Measurements from ENCODE around the gene DNAJB9. TPM values are rescaled to one million over a fixed set of nuclear protein-coding genes. Genes with fewer than 3 reads are reported as not detected.

The DNAJB9 gene
- total and polyA plus RNA-seq, 9 of the 15 experiments (the other 6 are each of a cell fraction or from before 2014, with no cell fraction given), result 4.3 to 34.2 (median 9.6) TPM

DNA sequence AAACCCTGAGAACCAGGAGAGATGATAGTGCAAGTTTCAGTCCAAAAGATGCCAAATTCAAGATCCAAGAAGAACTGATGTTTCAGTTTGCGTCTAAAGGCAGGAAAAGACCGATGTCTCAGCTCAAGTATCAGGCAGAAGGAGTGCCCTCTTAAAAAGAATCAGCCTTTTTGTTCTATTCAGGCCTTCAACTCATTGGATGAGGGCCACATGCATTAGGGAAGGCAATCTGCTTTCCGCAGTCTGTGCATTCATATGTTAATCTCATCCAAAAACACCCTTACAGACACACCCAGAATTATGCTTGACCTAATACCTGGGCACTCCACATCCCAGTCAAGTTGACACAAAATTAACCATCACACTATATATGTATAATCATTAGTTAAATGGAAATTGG lies 45.2 kb downstream of the DNAJB9 start:
- Histone ChIP-seq H3K27me3 (ENCODE audit: control insufficient read depth in 2 of 2, insufficient read depth in 2 of 2, low read length in 2 of 2) (peaks cover 0 to 9% of the 10 kb centered on the region in 2 experiments; a peak in 2 of 5 replicates), H3K9me1 (ENCODE audit: control insufficient read depth, insufficient read depth, low read length) (no peaks in the 10 kb centered on the region), H3K4me3 (no peak overlapping the region), H3K9me3 (replicated peaks; ENCODE audit: control insufficient read depth, insufficient read depth, low read depth, low read length) (no peaks in the 10 kb centered on the region), H3K4me1 (replicated peaks in 1 of 2; ENCODE audit: control insufficient read depth in 2 of 2, insufficient read depth in 2 of 2, low read length in 2 of 2) (no peaks in the 10 kb centered on the region), H4K20me1 (replicated peaks; ENCODE audit: control insufficient read depth, insufficient read depth, low read length) (no peaks in the 10 kb centered on the region), H3K36me3 (ENCODE audit: control insufficient read depth, insufficient read depth, low read length) (no peaks in the 10 kb centered on the region), H3K27ac (ENCODE audit: extremely low read depth, low read depth, low read length) (no peak overlapping the region), H2AFZ (ENCODE audit: low read depth, low read length) (no peak overlapping the region), H3K79me2 (ENCODE audit: control insufficient read depth, insufficient read depth, low read length) (no peaks in the 10 kb centered on the region), H3K9ac (ENCODE audit: insufficient read depth in 1 of 2, low read depth in 2 of 2, low read length in 2 of 2) (no peak overlapping the region), H3K4me2 (ENCODE audit: insufficient read depth, low read length) (no peak overlapping the region)
- ChIA-PET POLR2A (no interaction called here), CTCF (ENCODE audit: low intra/inter-chr PET ratio) (no interaction called here)
- intact Hi-C loops (cut with micrococcal nuclease) (loop anchor here (5.0 to 10.0 kb wide), 2 partner anchors 190 to 262 kb away; no protein-coding TSS in a partner anchor), in situ Hi-C loops (cut with MboI) (no loop called here)
- BruUV-seq (replicated peaks), result no TSS peak
- FAIRE-seq, result no peak
- 0% methylated on average over 3 of the region's 3 CpGs for WGBS (ENCODE audit: insufficient coverage, low coverage, missing lambda C conversion rate)
- no peak for ATAC-seq
- DNase-seq (ENCODE audit: extremely low read depth in 1 of 4, low spot score in 3 of 4), result no peak
- TF ChIP-seq, protein P1, sequence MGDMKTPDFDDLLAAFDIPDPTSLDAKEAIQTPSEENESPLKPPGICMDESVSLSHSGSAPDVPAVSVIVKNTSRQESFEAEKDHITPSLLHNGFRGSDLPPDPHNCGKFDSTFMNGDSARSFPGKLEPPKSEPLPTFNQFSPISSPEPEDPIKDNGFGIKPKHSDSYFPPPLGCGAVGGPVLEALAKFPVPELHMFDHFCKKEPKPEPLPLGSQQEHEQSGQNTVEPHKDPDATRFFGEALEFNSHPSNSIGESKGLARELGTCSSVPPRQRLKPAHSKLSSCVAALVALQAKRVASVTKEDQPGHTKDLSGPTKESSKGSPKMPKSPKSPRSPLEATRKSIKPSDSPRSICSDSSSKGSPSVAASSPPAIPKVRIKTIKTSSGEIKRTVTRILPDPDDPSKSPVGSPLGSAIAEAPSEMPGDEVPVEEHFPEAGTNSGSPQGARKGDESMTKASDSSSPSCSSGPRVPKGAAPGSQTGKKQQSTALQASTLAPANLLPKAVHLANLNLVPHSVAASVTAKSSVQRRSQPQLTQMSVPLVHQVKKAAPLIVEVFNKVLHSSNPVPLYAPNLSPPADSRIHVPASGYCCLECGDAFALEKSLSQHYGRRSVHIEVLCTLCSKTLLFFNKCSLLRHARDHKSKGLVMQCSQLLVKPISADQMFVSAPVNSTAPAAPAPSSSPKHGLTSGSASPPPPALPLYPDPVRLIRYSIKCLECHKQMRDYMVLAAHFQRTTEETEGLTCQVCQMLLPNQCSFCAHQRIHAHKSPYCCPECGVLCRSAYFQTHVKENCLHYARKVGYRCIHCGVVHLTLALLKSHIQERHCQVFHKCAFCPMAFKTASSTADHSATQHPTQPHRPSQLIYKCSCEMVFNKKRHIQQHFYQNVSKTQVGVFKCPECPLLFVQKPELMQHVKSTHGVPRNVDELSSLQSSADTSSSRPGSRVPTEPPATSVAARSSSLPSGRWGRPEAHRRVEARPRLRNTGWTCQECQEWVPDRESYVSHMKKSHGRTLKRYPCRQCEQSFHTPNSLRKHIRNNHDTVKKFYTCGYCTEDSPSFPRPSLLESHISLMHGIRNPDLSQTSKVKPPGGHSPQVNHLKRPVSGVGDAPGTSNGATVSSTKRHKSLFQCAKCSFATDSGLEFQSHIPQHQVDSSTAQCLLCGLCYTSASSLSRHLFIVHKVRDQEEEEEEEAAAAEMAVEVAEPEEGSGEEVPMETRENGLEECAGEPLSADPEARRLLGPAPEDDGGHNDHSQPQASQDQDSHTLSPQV (IDR thresholded peaks at IDR 0.05), result no peak
- TF ChIP-seq ZFX (CRISPR knock-in tag; IDR thresholded peaks at IDR 0.05), result no peak
- no peak for TF ChIP-seq MTA1 (IDR thresholded peaks at IDR 0.05; ENCODE audit: borderline replicate concordance)
- TF ChIP-seq ZNF217 (CRISPR knock-in tag; IDR thresholded peaks at IDR 0.05), result no peak
- TF ChIP-seq FOXK2 (conservative IDR thresholded peaks at IDR 0.05 in 1 of 2, IDR thresholded peaks at IDR 0.05 in 1 of 2; ENCODE audit: low read depth in 2 of 2), result no peak

Data from K562 (cell line).